Kidney (tissue), 14 donors: ENCODE data around the gene SH3BP4. TPM values are rescaled to one million over a fixed set of nuclear protein-coding genes. Genes with fewer than 3 reads are reported as not detected.
A peak's percentile ranks its signal among the peaks of the same experiment; 100 is the strongest.

Experiments
- DNase-seq, 5 donors: peaks; one replicate each; pipeline ENCODE4 v3.0.0-alpha.2; 2013 to 2020
- FAIRE-seq: peaks from 2 replicates; lab custom pipeline; 2012; peaks lifted over from hg19 to GRCh38; lab: Jason Lieb, UNC
- H3K27ac ChIP-seq, 2 donors: one replicate each; pipeline ENCODE4 v1.7.0; 2013; ENCODE audit warnings: low read depth in 2 of 2, low read length in 2 of 2, inconsistent platforms in 1 of 2
- H3K27me3 ChIP-seq: one replicate; pipeline ENCODE4 v1.7.1; 2013; ENCODE audit warnings: low read length, inconsistent platforms; ENCODE audit not compliant: control insufficient read depth, insufficient read depth
- H3K36me3 ChIP-seq, 3 donors: one replicate each; pipeline versions ENCODE4 v1.7.0 to v1.7.1; 2013; ENCODE audit warnings: low read length in 3 of 3, control low read depth in 1 of 3, inconsistent platforms in 1 of 3; ENCODE audit not compliant: insufficient read depth in 3 of 3, control insufficient read depth in 2 of 3
- H3K4me1 ChIP-seq, 3 donors: one replicate each; pipeline versions ENCODE4 v1.7.0 to v1.7.1; 2013; ENCODE audit warnings: low read length in 3 of 3, inconsistent platforms in 1 of 3, low read depth in 1 of 3; ENCODE audit not compliant: control insufficient read depth in 2 of 3, insufficient read depth in 2 of 3
- H3K4me3 ChIP-seq, 3 donors: one replicate each; pipeline versions ENCODE4 v1.7.0 to v1.8.1; 2013; ENCODE audit warnings: low read length in 3 of 3, control low read depth in 1 of 3, inconsistent platforms in 1 of 3
- H3K9ac ChIP-seq, 3 donors: one replicate each; pipeline versions ENCODE4 v1.7.0 to v1.7.1; 2013; ENCODE audit warnings: low read length in 3 of 3, control low read depth in 1 of 3, inconsistent platforms in 1 of 3
- H3K9me3 ChIP-seq, 3 donors: one replicate each; pipeline versions ENCODE4 v1.7.0 to v1.7.1; 2013; ENCODE audit warnings: low read length in 3 of 3, control low read depth in 1 of 3, inconsistent platforms in 1 of 3; ENCODE audit not compliant: control insufficient read depth in 2 of 3, insufficient read depth in 1 of 3
- intact Hi-C: fragments of 100-400 bp; cut with DNase I; formaldehyde crosslinking; loops from one replicate; pipeline ENCODE4 v1.11.1; 2022
- polyA plus RNA-seq: library from polyadenylated mRNA; stranded (reverse); fragments of 350-450 nt; fragmentation: Illumina TruSeq; extraction: RNeasy Lipid Tissue Mini Kit (QIAGEN cat#74804); gene quantifications from one replicate; pipeline ENCODE4 v1.2.3, GENCODE V29; 2014; ENCODE audit warnings: low read depth, low replicate concordance; ENCODE audit not compliant: insufficient read depth
- total RNA-seq: library from RNA; stranded (reverse); fragmentation: NEBNext Ultra II Directional; extraction: Animal tissue kit (Norgen Biotek cat#: 25700); gene quantifications from one replicate; pipeline ENCODE4 v1.2.1, GENCODE V29; 2021
- TF ChIP-seq, protein P1 (sequence below): IDR thresholded peaks from 3 replicates; pipeline ENCODE4 v1.5.1; 2012; ENCODE audit warnings: mild to moderate bottlenecking, moderate library complexity, borderline replicate concordance; ENCODE audit not compliant: insufficient read depth; ENCODE audit errors: extremely low read depth
- donor health status: control.
- donor health status: control.
- donor health status: control.
- donor health status: control.
- donor health status: control.
- donor health status: DM: yes; HTN: yes; CAD: no.
- donor health status: Normal renal cell carcinoma (clear cell type).

SH3BP4 gene
- total and polyA plus RNA-seq, 2 donors from 2014 or later = 20.0 to 52.9 TPM

DNA sequence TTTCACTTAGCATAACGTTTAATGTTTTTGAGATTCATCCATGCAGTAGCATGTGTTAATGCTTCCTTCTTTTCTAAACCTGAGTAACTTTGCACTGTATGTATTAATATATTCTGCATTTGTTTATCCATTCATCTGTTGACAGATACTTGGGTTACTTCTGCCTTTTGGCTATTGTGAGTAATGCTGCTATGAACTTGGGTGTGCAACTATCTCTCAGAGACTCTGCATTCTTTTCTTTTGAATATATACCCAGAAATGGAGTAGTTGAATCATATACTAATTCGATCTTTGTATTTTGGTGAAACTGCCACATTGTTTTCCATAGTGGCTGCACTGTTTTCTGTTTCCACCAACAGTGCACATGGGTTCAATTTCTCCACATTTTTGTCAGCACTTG lies 128.3 kb downstream of the SH3BP4 start:
- no peak for FAIRE-seq
- no peak for DNase-seq
- Histone ChIP-seq H3K27ac (no peak overlapping the region), H3K36me3 (no peaks in the 10 kb centered on the region), H3K4me1 (no peaks in the 10 kb centered on the region), H3K9ac (no peak overlapping the region), H3K27me3 (no peaks in the 10 kb centered on the region), H3K4me3 (no peak overlapping the region), H3K9me3 (peaks cover 0 to 4% (median 3%) of the 10 kb centered on the region in 3 donors)
- intact Hi-C loops = no loop called here
- TF ChIP-seq, protein P1, sequence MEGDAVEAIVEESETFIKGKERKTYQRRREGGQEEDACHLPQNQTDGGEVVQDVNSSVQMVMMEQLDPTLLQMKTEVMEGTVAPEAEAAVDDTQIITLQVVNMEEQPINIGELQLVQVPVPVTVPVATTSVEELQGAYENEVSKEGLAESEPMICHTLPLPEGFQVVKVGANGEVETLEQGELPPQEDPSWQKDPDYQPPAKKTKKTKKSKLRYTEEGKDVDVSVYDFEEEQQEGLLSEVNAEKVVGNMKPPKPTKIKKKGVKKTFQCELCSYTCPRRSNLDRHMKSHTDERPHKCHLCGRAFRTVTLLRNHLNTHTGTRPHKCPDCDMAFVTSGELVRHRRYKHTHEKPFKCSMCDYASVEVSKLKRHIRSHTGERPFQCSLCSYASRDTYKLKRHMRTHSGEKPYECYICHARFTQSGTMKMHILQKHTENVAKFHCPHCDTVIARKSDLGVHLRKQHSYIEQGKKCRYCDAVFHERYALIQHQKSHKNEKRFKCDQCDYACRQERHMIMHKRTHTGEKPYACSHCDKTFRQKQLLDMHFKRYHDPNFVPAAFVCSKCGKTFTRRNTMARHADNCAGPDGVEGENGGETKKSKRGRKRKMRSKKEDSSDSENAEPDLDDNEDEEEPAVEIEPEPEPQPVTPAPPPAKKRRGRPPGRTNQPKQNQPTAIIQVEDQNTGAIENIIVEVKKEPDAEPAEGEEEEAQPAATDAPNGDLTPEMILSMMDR = no peak

DNA sequence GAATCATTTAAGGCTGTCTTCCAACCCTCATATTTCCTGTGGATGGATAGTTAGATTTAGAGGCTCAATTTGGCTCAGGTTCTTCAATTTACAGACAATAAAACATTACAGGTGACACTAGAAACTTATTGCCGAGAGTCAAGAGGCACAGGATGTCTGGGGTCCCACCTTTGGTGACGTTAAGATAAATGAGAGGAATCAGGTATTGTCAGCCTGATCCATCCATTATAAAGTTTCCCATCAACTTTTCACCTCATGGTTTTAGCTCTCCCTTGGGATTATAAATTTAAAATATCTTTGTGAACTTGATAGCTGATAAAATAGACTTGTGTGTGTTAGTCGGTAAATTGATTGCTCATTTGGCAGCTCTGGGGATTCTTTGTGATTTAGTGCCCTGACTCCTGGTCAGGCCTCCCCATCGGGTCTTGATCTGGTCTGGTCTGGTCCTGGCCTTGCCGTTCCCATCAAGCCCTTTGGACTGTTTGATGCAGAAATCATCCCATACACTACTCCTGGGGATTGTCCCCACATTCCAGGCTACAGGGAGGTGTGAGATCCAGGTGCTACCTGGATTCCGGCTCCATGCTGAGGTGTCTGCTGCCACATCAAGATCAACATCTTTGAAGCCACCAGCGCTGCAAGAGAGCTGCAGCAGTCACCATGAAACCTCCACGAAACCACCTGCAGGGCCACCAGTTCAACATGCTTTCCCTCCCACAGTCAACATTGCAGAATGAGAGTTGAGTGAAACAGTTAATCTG lies 130.9 kb downstream of the SH3BP4 start:
- H3K27ac ChIP-seq = no peak overlapping the region
- FAIRE-seq (no peak), DNase-seq (peak in 1 of 5 donors; percentile 2)
- no peaks in the 10 kb centered on the region for H3K27me3 ChIP-seq
- no peaks in the 10 kb centered on the region for H3K4me1 ChIP-seq
- TF ChIP-seq, protein P1 = no peak
- no peak overlapping the region for H3K4me3 ChIP-seq
- H3K9me3 ChIP-seq = peaks cover 0 to 4% (median 3%) of the 10 kb centered on the region in 3 donors
- intact Hi-C loops = no loop called here
- H3K36me3 ChIP-seq = no peaks in the 10 kb centered on the region
- no peak overlapping the region for H3K9ac ChIP-seq

DNA sequence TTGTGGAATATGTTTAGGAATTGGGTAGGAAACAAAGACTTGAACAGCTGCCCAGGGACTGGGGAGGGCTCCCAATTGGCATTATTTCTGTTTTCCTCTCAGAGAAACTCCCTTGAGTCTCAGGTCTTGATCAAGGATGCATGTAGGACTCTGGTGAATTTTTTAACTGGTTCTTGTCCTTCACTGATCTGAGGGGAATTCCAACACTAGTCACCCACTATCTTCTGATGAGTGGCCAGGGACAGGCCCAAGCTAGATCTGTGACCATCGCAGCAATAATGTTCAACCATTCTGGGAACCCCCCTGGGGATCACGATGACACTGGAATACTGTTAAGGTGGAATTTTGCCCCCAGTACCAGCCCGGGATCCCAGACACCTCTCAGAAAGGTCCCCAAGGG lies 132.0 kb downstream of the SH3BP4 start:
- H3K27ac ChIP-seq = no peak overlapping the region

More for the DNA sequence above, 132.0 kb downstream of the SH3BP4 start:
- peaks cover 0 to 4% (median 2%) of the 10 kb centered on the region in 3 donors for H3K9me3 ChIP-seq
- H3K36me3 ChIP-seq = no peaks in the 10 kb centered on the region
- H3K27me3 ChIP-seq = no peaks in the 10 kb centered on the region
- FAIRE-seq (no peak), DNase-seq (peak in 1 of 5 donors; percentile 8)
- intact Hi-C loops = no loop called here
- no peak overlapping the region for H3K4me3 ChIP-seq
- peaks cover 0 to 3% (median 0%) of the 10 kb centered on the region in 3 donors for H3K4me1 ChIP-seq
- TF ChIP-seq, protein P1 = no peak
- no peak overlapping the region for H3K9ac ChIP-seq
